COLO668 (cell line): ENCODE measurements around the gene OTOS.

Source experiments
- DNase-seq: peaks from one replicate; lab custom pipeline; 2025; ENCODE audit not compliant: unreplicated experiment; lab: John Stamatoyannopoulos, UW

OTOS gene

DNA sequence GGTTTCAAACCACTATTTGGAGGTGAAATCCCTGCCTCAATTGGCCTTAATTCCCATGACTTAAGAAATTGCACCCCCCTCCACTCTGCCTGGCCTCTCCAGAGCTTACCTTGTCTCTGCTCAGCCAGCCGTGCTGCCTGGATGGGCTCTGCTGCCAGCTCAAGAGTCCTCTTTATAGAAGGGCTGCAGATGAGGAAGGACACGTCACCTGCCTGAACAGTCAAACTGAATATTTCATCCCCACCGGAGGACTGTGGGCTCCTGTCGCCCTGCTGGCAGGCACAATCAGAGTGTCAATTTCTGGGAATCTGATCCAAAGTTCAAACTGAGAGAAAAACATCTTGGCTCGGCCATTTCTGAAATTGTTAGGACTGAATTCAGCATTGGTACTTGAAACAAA is at the start of gene OTOS:
Gene OTOS, minus strand, starts transcription at position 148 of the 400 bp plus-strand sequence. CDS start 332 bp downstream, outside the sequence.
- DNase-seq = peak; percentile 11

- no peak for DNase-seq
Observed at GRCh38 chr2:240189686-240190085, 49.2 kb upstream of the OTOS start.

DNA sequence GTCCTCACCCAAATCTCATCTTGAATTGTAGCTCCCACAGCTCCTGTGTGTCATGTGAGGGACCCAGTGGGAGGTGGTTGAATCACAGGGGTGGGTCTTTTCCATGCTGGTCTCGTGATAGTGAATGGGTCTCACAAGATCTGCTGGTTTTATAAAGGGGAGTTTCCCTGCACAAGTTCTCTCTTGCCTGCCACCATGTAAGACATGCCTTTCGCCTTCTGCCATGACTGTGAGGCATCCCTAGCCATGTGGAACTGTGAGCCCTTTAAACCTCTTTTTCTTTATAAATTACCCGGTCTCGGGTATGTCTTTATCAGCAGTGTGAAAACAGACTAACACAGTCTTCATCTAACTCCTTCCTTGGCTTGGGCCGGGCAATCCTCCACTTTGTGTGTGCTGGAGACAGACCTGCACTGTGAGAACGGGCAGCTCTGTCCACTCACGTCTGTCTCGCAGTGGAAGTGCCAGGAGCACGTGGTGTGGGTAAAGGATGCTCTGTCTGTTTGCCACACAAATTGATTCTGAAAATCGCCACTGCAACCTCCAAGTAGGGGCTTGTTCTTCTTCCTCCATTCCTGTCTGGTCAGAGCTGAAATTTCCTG is 47.6 kb upstream of the OTOS start:
- no peak for DNase-seq

DNA sequence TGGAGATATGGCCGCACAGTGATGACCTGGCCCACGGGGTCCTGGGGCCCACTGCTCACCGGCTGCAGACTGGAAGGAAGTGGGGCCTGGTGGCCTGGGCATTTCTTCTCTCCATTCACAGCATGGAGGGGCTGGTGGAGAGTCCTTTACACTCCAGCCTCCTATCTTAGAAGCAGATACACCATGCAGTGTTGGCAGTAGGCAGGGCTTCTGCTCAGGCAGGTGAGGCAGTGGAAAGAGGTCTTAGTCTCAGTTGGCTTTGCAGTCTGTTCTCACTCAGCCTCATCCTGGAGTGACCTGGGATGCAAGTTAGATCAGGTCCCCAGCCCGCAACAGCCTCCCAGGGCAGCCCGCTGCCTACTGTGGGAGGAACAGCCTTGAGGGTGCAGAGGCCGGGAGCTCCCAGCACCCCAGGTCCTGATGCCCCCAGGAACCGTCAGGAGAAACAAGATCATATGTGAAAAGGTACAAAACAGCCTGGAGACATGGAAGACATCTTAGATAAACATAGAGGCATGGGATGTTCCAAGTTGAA is 45.8 kb upstream of the OTOS start:
- DNase-seq = no peak

DNA sequence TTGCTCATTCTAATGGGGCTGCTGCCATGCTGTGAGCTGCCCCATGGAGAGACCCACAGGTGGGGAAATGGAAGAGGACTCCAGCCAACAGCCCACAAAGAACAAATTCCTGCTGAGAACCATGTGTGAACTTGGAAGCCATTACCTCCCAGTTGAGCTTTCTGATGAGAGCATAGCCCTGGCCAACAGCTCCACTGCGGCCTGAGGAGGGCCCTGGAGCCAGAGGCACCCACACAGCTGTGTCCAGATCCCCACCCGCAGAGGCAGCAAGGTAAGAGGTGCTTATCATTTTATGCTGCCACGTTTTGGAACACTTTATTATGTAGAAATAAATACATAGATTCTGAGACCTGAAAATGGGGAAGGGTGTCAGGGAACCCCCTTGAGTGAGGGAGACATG is 44.2 kb upstream of the OTOS start:
- no peak for DNase-seq

GRCh38 chr2:240183875-240184590 is 43.6 kb upstream of the OTOS start:
- no peak for DNase-seq

DNA sequence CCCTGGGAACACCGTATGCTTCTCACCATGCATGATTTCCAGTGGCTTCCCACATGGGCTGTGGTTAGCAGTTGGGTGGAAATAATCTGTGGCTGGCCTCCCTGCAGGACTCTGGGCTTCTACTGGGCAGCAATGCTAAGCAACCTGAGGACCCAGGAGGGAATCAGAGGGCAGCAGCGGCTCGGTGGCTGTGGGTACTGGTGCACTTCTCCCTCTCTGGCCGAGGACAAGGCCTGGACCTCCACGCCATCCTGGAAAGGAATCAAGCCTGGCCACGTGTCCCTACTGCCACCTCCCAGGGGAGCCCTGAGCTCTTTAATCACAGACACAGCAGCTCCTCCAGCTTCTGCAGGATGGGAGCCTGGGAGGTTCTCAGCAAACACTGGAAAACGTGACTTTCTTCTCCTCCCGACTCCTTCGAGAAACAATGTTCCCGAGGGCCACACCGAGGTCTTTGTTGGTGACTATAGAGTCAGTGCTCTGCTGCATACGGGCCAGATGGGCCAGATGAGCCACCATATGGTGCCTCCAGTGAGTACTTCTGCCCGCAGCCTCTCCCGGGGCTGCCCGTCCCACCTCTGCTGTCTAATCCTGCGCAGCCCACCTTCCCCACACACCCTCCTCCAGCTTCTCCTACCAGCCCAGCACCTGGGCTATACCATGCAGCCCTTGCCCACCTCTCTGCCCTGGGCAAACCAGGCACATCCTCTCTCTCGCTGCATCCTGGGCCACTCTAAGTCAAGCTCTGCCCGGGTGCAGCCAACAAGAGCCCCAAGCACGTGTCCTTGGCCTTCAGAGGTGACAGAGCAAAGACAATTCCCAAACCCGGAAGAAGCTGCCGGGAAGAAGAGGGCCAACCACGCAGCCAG is 42.8 kb upstream of the OTOS start:
- DNase-seq = no peak

GRCh38 chr2:240182476-240182875 is 42.0 kb upstream of the OTOS start:
- no peak for DNase-seq

DNA sequence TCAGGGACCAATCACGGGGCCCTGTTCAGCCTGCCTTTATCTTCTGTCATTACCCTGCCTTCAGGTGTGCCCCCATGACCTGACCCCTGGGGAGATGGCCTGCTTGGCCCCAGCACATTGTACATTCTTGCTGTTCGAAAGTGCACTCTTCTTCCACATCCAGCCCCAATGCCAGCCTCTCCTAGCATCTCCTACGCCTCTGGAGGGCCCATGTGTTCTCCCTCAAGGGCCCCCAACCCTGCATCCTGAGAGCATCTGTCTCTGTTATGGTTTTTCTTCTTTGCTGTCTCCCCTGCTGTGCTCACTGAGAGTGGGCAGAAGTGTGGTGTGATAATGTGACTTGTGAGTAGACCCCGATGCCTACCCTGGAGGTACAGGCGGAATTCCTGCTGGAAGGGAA is 41.5 kb upstream of the OTOS start:
- DNase-seq = no peak

GRCh38 chr2:240179941-240180666 is 39.6 kb upstream of the OTOS start:
- no peak for DNase-seq

GRCh38 chr2:240179186-240179815 is 38.8 kb upstream of the OTOS start:
- no peak for DNase-seq

DNA sequence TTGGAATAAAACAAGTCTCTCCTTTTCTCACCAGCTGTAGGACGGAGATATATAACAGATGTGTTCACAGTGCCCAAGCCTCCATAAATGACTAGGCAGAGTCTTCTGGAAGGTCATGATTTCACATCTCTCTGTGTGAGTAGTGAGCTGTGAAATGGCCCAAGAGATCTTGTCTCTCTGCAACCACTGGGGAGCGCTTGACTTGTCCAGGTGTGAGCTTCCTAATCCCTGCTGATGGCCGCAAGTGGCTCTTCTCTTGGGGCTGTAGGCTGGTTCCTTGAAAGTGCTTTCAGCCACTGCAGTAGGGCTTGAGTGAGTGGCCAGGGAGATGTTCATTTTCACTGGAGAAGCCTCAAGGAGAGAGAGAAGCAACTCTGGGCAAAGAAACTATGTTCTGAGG is 38.1 kb upstream of the OTOS start:
- DNase-seq = no peak

GRCh38 chr2:240174496-240174895 is 34.0 kb upstream of the OTOS start:
- no peak for DNase-seq

DNA sequence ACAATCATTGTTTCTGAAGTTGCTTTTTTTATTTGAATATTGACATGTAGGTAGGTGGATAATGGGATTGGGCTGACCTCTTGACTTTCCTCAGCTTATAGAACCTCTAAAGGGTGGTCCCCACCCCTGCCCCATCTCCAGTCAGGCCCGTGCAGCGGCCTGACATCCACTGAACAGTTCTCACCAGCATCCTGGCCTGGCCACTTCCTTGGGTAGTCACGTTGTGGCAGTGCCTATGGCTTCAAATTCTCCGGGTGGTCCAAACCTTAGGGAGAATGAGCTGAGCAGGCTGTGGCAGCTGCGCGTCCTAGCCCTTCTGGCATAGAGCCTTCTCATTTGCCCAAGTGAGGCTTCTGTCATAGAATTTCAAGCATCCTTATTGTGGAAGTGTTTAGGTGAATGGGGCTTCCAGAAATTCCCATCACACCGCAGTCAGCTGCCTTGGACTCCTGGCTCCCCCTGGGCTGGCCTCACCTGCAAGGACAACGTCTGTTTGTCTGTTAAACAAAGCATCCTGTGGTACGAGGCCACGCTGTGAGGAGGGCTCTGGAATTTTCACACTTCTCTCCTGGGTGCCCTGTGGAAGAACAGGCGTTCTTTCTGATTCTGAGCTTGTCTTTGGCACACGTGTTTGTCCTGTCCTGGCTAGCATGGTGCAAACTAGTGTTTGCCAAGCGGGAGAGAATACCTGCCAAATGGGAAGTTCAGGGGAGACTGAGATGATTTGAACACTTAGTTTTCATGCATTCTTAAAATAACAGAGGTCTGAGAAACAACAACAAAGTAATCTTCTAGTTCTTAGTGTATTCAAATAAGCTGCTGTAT is 31.8 kb upstream of the OTOS start:
- DNase-seq = no peak

DNA sequence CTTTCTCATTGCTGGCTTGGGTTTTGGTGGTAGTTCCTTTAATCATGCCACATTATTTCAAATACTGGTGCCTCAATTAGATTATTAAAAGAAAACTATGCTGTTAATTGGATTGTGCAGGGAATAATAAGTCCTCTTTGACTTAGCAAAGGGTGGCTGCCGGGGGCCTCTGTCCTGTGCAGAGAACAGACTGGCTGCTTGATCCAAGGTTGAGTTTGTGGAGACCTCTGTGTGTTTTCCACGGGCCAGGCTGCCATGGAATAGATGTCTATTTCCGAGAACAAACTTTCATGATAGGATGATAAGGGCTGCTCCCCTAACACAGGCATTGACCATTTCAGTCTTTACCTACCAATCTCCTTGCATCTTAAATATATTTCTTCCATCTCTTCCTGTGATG is 30.4 kb upstream of the OTOS start:
- no peak for DNase-seq

GRCh38 chr2:240170354-240170735 is 29.9 kb upstream of the OTOS start:
- DNase-seq = no peak

DNA sequence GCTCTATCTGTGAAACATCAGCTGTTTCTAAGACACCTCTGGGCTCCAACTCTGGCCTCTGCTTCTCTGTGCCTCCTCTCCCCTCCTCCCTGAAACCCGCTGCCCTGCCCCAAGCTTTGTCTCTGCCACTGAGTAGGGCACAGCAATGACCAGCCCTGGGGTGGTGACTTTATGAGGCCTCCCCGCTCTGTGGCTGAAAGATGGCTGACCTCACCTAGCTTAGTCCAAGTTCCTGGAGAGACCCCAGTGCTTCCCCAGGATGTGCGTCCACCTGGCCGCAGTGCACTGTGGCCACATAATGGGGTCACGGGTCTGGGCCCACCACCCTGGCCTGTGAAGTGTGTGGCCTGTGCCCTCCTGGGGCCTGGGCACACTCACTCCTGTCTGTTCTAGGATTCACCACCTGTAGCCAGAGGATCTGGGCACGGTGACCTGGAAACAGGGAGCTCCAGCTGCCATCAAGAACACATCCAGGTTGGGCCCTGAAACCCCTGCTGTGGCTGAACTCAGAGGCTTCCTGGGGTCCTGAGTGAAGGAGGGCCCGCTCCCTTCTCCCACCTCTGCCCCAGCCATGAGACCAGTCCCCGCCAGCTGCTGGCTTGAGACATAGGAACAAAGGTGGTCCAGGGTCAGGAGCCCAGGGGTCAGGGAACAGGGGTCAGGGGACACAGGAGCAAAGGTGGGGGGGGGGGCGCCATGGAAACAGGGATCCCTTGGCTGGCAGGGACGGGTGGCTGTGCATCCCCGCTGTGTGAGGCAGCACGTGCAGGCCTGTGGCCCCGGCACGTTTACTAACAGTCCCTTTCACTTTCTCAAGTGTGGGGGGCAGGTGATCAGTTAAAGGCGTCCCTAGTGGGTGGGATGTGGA is 29.3 kb upstream of the OTOS start:
- DNase-seq = no peak

- no peak for DNase-seq
Observed at GRCh38 chr2:240168546-240169361, 28.3 kb upstream of the OTOS start.
